Endothelial cell of umbilical vein (primary cell): ENCODE measurements around the gene ANKRD31. TPM values are rescaled to one million over a fixed set of nuclear protein-coding genes. Genes with fewer than 3 reads are reported as not detected.

ENCODE experiments used
- BruUV-seq: library from RNA; stranded (reverse); fragments of 400-500 nt; replicated peaks from 2 replicates; lab custom pipeline; 2021; lab: Mats Ljungman, UMichigan
- CTCF ChIA-PET: fragments of 300-600, 350-600 bp; sonication (Branson Sonifier 250); formaldehyde crosslinking; loops from one replicate; lab custom pipeline; 2021; ENCODE audit warnings: antibody characterized with exemption, inconsistent platforms; lab: Charles Lee
- POLR2A ChIA-PET: fragments of 300-600, 350-600 bp; sonication (Branson Sonifier 250); formaldehyde crosslinking; loops from one replicate; lab custom pipeline; 2021; ENCODE audit warnings: antibody characterized with exemption, inconsistent platforms; lab: Charles Lee
- DNase-seq: peaks from one replicate; pipeline ENCODE4 v3.0.0-alpha.2; 2011; ENCODE audit warnings: low read depth, low spot score
- FAIRE-seq: peaks from 2 replicates; lab custom pipeline; 2011; peaks lifted over from hg19 to GRCh38; lab: Jason Lieb, UNC
- H2AFZ ChIP-seq: 2 replicates; pipeline ENCODE4 v1.6.0; 2012; ENCODE audit warnings: low read depth, low read length, control low read depth, inconsistent platforms
- H3K27ac ChIP-seq: 2 replicates; pipeline ENCODE4 v1.5.1; 2011; ENCODE audit warnings: low read depth, mild to moderate bottlenecking, control low read depth, low read length, moderate library complexity; ENCODE audit not compliant: insufficient read depth
- H3K27me3 ChIP-seq, 2 experiments: 2 replicates each; pipeline versions ENCODE4 v1.6.0 to v1.6.1; 2011; ENCODE audit warnings: low read length in 2 of 2, mixed read lengths in 1 of 2; ENCODE audit not compliant: control insufficient read depth in 2 of 2, insufficient read depth in 2 of 2
- H3K36me3 ChIP-seq, 2 experiments: 2 replicates in 1 of 2; 3 replicates in 1 of 2; pipeline ENCODE4 v1.5.1; 2011; ENCODE audit warnings: low read length in 2 of 2, mild to moderate bottlenecking in 1 of 2, moderate library complexity in 1 of 2; ENCODE audit not compliant: control insufficient read depth in 2 of 2, insufficient read depth in 2 of 2; ENCODE audit errors: extremely low read depth in 1 of 2
- H3K4me1 ChIP-seq: 3 replicates; pipeline ENCODE4 v1.5.1; 2011; ENCODE audit warnings: mild to moderate bottlenecking, low read length; ENCODE audit not compliant: control insufficient read depth, insufficient read depth; ENCODE audit errors: extremely low read depth
- H3K4me2 ChIP-seq: 2 replicates; pipeline ENCODE4 v1.6.1; 2011; ENCODE audit warnings: low read length, control low read depth, mixed read lengths; ENCODE audit not compliant: insufficient read depth
- H3K4me3 ChIP-seq, 3 experiments: fragments of 200-600 bp in 1 of 3; sonication (generic), shearing (Covaris generic) in 1 of 3; replicated peaks in 1 of 3; 2 replicates each; pipeline ENCODE4 v1.5.1; 2011 to 2016; ENCODE audit warnings: control low read depth in 3 of 3, low read length in 3 of 3, mild to moderate bottlenecking in 2 of 3, inconsistent platforms in 1 of 3, low read depth in 1 of 3, moderate library complexity in 1 of 3; ENCODE audit not compliant: insufficient read depth in 1 of 3
- H3K79me2 ChIP-seq: 2 replicates; pipeline ENCODE4 v1.6.0; 2012; ENCODE audit warnings: low read length, inconsistent platforms; ENCODE audit not compliant: control insufficient read depth, insufficient read depth
- H3K9ac ChIP-seq: replicated peaks from 2 replicates; pipeline ENCODE3; 2011; ENCODE audit warnings: low read length, control low read depth; ENCODE audit not compliant: insufficient read depth; ENCODE audit errors: extremely low read depth
- H3K9me1 ChIP-seq: replicated peaks from 3 replicates; pipeline ENCODE4 v1.6.0; 2011; ENCODE audit warnings: mild to moderate bottlenecking, low read length; ENCODE audit not compliant: control insufficient read depth, insufficient read depth; ENCODE audit errors: extremely low read depth
- H3K9me3 ChIP-seq: replicated peaks from 2 replicates; pipeline ENCODE4 v1.5.1; 2012; ENCODE audit warnings: low read length, inconsistent platforms; ENCODE audit not compliant: control insufficient read depth, insufficient read depth
- H4K20me1 ChIP-seq: replicated peaks from 2 replicates; pipeline ENCODE3; 2011; ENCODE audit warnings: mild to moderate bottlenecking, low read length; ENCODE audit not compliant: control insufficient read depth, insufficient read depth; ENCODE audit errors: extremely low read depth
- EZH2 ChIP-seq: IDR thresholded peaks from 2 replicates; pipeline ENCODE4 v1.6.1; 2012; ENCODE audit warnings: borderline replicate concordance, low read depth, mild to moderate bottlenecking, moderate library complexity, low read length, inconsistent platforms; ENCODE audit not compliant: severe bottlenecking
- FOS ChIP-seq: IDR thresholded peaks from 2 replicates; pipeline ENCODE4 v1.6.1; 2011; ENCODE audit warnings: mild to moderate bottlenecking, low read length, moderate library complexity, borderline replicate concordance; ENCODE audit not compliant: insufficient read depth
- GATA2 ChIP-seq: IDR thresholded peaks from 2 replicates; pipeline ENCODE4 v1.7.0; 2011; ENCODE audit warnings: low read depth, mild to moderate bottlenecking, moderate library complexity, mixed read lengths, low read length; ENCODE audit not compliant: insufficient read length, insufficient read depth
- JUN ChIP-seq: IDR thresholded peaks from 2 replicates; pipeline ENCODE4 v1.6.1; 2011; ENCODE audit warnings: borderline replicate concordance, low read depth; ENCODE audit not compliant: insufficient read length, insufficient read depth
- MYC ChIP-seq: IDR thresholded peaks from one replicate; pipeline ENCODE4 v1.6.1; 2011; ENCODE audit warnings: mild to moderate bottlenecking, low read depth, low read length
- POLR2A ChIP-seq: IDR thresholded peaks from 2 replicates; pipeline ENCODE4 v1.6.1; 2012; ENCODE audit warnings: low read depth, mild to moderate bottlenecking, control low read depth, low read length
- POLR2AphosphoS5 ChIP-seq: IDR thresholded peaks from 2 replicates; pipeline ENCODE4 v1.6.1; 2012; ENCODE audit warnings: low read depth, mild to moderate bottlenecking, control low read depth, low read length, moderate library complexity; ENCODE audit not compliant: insufficient read depth
- dilution Hi-C: fragments of 300-500 bp; cut with MboI; formaldehyde crosslinking; loops from one replicate; pipeline ENCODE4 v1.15.0; 2019; ENCODE audit warnings: low sequenced_read_pairs; ENCODE audit not compliant: extremely low pct_ligation_motif_present
- intact Hi-C: fragments of 100-400 bp; cut with micrococcal nuclease; formaldehyde crosslinking; loops from one replicate; pipeline ENCODE4 v1.10.0; 2022
- polyA plus RNA-seq, 4 experiments: library from polyadenylated mRNA; depleted of rRNA in 3 of 4; stranded (reverse) in 3 of 4; unstranded in 1 of 4; fragments of >200 nt; gene quantifications; 2 replicates each; pipeline versions ENCODE4 v1.2.1 to v1.2.3, GENCODE V29; 2011 to 2012; ENCODE audit warnings: missing spikeins in 1 of 4
- total RNA-seq: library from RNA; stranded (reverse); gene quantifications from 2 replicates; pipeline ENCODE4 v1.2.3, GENCODE V29; 2021
- TF ChIP-seq, protein P1 (sequence below): IDR thresholded peaks from 2 replicates; pipeline ENCODE4 v1.6.1; 2011; ENCODE audit not compliant: insufficient read depth, insufficient read length
- TF ChIP-seq, protein P2 (sequence below), 2 donors: IDR thresholded peaks; 1 replicate in 1 of 2; 2 replicates in 1 of 2; pipeline ENCODE4 v1.5.1; 2011; ENCODE audit warnings: low read length in 2 of 2, mild to moderate bottlenecking in 2 of 2, moderate library complexity in 2 of 2, control low read depth in 1 of 2, inconsistent platforms in 1 of 2, low read depth in 1 of 2; ENCODE audit not compliant: insufficient read depth in 1 of 2; ENCODE audit errors: extremely low read depth in 1 of 2

ANKRD31 gene
- total and polyA plus RNA-seq, 2 donors (not counting 3 experiments of a cell fraction or from before 2014, with no cell fraction given), result not detected

DNA sequence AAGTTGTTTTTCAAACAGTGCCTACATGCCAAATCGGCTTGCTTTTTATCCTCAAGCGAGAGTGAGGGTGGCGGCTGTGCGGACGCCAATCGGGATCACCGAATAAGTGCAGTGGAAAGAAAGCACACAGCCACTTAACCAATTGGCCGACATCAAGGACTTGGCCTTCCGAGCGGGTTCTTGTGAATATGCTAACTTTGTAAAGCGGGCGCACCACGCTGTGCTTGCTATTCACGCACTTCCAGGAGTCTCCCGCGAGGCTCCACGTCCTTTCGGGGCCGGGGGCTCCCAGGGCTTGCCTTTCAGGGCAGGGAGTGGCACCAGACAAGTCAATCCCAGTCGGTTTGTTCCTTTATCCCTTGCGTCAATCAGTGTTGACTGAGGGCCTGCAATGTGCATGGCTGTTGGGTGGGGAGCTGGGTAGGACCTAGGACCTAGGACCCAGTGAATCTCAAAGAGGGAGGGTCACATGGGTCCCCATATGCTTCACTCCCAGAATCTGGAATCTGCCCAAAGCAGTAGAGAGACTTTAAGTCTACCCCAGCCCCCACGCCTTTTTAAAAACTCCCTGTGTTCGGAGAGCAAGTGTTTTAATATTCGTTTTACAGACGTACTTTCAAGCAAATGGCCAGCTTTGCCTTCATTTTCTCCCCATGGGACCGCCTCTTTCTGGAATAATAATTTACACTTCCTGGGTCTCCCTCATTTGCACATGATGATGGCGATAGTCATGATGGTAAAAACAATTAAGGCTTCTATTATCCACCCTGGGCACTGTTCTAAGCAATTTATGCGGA, 182.3 kb downstream of the ANKRD31 start:
- Histone ChIP-seq H4K20me1 (no peaks in the 10 kb centered on the region), H3K9me3 (no peaks in the 10 kb centered on the region), H2AFZ (peak overlapping the region; percentile 95), H3K79me2 (no peaks in the 10 kb centered on the region), H3K4me3 (peak overlapping the region; percentile 28 to 51 (median 48)), H3K27ac (no peak overlapping the region), H3K9me1 (no peaks in the 10 kb centered on the region), H3K27me3 (peaks cover 0 to 1% of the 10 kb centered on the region in 2 experiments), H3K9ac (peak overlapping the region; percentile 38), H3K4me2 (peak overlapping the region; percentile 56), H3K36me3 (no peaks in the 10 kb centered on the region), H3K4me1 (peaks cover 14% of the 10 kb centered on the region)
- intact Hi-C loops, result loop anchor here (5.0 to 10.0 kb wide), 6 partner anchors 117 to 1123 kb away; partner anchors contain the start of genes ANKRD31 and POC5
- POLR2A ChIA-PET, result no interaction called here
- FAIRE-seq (peak; percentile 71), DNase-seq (no peak)
- BruUV-seq, result no TSS peak
- TF ChIP-seq EZH2 (peak; percentile 22), GATA2 (no peak)
- CTCF ChIA-PET, result interaction anchor here (0.7 to 1.8 kb wide), 8 partner anchors 13 to 1121 kb away, joined by 3 to 11 read pairs (median 4); partner anchors contain the start of genes ANKRD31 and HMGCR
- dilution Hi-C loops, result no loop called here

DNA sequence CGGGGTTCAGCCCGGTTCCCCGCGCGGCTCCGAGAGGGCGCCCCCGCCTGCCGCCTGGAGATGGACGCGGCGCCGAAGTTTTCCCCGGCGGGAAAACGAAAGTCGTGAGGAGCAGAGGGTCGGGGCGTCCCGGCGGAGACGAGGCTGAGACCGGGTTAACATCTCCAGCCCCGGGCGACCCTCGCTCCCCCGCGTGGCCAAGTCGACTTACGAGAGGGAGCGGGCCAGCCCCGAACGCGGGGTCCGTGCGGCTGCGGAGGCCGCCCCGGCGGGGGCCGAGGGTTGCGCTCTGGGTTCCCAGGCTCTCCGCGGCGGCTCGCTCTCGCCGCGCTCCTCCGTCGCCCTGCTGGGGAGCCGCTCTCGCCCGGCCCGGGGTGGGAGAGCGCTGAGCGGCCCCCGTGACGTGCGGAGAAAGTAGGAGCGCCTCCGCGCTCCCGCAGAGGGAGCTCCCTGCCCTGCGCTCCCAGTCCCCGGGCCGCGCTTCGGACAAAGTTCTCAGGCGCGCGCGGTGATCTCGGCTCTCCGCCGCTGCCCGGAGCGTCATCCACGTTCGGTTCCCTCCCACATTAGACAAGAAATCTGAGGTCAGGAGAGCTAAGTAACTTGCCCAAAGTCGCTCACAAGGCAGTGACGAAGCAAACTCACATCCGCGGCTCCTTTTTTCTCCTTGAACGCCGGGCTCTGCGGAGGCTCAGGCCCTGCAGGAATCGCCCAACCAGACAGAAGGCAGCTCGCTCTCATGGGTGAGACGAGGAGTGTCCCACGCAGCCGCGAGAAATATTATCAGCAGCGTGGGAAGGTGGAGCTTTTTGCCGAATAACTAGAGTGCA, 183.2 kb downstream of the ANKRD31 start:
- no TSS peak for BruUV-seq
- FAIRE-seq (no peak), DNase-seq (peak; percentile 68)
- no peak for TF ChIP-seq MYC
- no peak for TF ChIP-seq POLR2A
- TF ChIP-seq FOS, result no peak
- TF ChIP-seq, protein P1, sequence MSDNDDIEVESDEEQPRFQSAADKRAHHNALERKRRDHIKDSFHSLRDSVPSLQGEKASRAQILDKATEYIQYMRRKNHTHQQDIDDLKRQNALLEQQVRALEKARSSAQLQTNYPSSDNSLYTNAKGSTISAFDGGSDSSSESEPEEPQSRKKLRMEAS, result no peak
- no peak for TF ChIP-seq POLR2AphosphoS5
- TF ChIP-seq GATA2, result no peak
- TF ChIP-seq, protein P2, sequence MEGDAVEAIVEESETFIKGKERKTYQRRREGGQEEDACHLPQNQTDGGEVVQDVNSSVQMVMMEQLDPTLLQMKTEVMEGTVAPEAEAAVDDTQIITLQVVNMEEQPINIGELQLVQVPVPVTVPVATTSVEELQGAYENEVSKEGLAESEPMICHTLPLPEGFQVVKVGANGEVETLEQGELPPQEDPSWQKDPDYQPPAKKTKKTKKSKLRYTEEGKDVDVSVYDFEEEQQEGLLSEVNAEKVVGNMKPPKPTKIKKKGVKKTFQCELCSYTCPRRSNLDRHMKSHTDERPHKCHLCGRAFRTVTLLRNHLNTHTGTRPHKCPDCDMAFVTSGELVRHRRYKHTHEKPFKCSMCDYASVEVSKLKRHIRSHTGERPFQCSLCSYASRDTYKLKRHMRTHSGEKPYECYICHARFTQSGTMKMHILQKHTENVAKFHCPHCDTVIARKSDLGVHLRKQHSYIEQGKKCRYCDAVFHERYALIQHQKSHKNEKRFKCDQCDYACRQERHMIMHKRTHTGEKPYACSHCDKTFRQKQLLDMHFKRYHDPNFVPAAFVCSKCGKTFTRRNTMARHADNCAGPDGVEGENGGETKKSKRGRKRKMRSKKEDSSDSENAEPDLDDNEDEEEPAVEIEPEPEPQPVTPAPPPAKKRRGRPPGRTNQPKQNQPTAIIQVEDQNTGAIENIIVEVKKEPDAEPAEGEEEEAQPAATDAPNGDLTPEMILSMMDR (IDR thresholded peaks at IDR 0.05; ENCODE audit: extremely low read depth in 1 of 2, insufficient read depth in 1 of 2, low read depth in 1 of 2, low read length in 2 of 2), result peak in 1 of 2 donors; percentile 8
- peak; percentile 1 for TF ChIP-seq EZH2
- no peak for TF ChIP-seq JUN
- Histone ChIP-seq H3K79me2 (no peaks in the 10 kb centered on the region), H3K9ac (peak overlapping the region; percentile 38), H3K9me1 (no peaks in the 10 kb centered on the region), H2AFZ (peak overlapping the region; percentile 95), H3K27me3 (peaks cover 0 to 2% of the 10 kb centered on the region in 2 experiments), H3K9me3 (no peaks in the 10 kb centered on the region), H3K27ac (no peak overlapping the region), H3K4me1 (peaks cover 14% of the 10 kb centered on the region), H3K4me3 (peak overlapping the region; percentile 28 to 51 (median 48)), H4K20me1 (no peaks in the 10 kb centered on the region), H3K36me3 (no peaks in the 10 kb centered on the region), H3K4me2 (peak overlapping the region; percentile 56)
- ChIA-PET POLR2A (no interaction called here), CTCF (interaction anchor here (0.7 to 1.8 kb wide), 8 partner anchors 12 to 1122 kb away, joined by 3 to 11 read pairs (median 4); partner anchors contain the start of genes ANKRD31 and HMGCR)
- dilution Hi-C loops, result no loop called here
- intact Hi-C loops, result loop anchor here (1.0 to 10.0 kb wide), 8 partner anchors 28 to 1124 kb away; partner anchors contain the start of genes ANKRD31, CERT1, POC5 and POLK
